NCI-H69 (cell line): ENCODE results near the gene R3HDML.
"Not testable (repeated sequence)": the region's sequence is repeated elsewhere in the genome, so short reads cannot be mapped to it uniquely, and the experiment has no call there.

Source experiments
- DNase-seq: peaks from one replicate; lab custom pipeline; 2025; lab: John Stamatoyannopoulos, UW

Gene R3HDML

GRCh38 chr20:44328428-44328827, 8.4 kb upstream of the R3HDML start:
- DNase-seq = no peak

GRCh38 chr20:44331201-44331600, 5.6 kb upstream of the R3HDML start:
- no peak for DNase-seq

- no peak for DNase-seq
These were observed 2.5 kb upstream of the R3HDML start for GRCh38 chr20:44334306-44334705.

GRCh38 chr20:44334709-44335108, 2.1 kb upstream of the R3HDML start:
- no peak for DNase-seq

GRCh38 chr20:44335675-44336074, 1.2 kb upstream of the R3HDML start:
- DNase-seq = no peak

DNA sequence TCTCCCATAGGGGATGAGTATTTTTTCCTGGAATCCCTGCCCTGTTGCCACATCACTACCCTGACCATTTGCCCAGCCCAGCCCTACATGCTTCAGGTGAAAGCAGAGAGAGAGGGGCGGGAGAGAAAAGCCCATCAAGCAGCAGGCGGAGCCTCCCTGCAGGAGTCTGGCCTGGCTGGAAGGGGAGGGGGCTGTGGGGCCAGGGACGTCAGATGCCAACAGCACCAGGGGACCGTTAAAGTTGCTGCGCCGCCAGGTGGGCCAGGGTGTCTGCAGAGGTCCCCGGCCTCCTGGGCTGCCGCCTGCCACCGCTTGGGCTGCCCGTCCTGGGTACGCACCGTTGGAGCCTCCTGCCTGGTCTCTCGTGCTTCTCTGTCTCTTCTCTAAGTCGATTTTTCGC, 757 bp upstream of the R3HDML start:
- peak; percentile 48 for DNase-seq

DNA sequence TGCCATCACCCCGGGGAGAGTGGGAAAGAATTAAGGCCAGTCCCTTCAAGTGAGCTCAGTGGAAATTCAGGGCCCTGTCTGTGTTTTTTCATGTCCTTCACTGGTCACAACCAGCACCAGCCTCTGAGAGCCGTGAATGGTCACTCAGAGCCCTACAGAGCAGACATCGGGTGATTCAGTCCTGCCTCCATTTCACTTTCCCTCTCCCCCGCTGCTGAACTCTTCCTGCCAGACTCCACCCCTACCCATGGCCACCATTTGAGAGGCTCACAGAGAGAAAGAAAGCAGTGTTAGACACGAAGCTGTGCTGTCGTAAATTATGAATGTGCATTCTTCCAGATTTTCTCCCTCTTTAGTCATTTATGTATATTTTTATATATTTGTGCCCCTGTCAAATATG, 5.4 kb downstream of the R3HDML start:
- peak; percentile 1 for DNase-seq

DNA sequence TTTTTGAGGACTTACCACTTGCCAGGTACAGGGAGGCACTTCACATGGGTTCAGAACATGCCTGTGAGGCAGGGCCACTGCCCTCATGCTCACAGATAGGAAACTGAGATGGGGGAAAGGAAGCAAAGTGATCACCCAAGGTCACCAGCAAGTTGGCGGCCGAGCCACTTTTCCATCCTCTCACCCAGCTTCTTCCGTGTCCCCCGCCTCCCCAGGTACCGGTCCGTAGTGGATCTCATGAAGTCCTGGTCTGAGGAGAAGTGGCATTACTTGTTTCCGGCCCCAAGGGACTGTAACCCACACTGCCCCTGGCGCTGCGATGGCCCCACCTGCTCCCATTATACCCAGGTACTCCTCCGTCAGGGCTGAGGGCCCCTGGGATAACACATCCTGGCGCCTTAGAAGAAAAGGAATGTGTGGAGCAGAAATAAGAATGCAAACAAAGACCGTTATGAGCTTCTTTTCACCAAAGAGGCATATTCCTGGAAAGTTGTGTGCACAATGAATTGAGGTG, 6.4 kb downstream of the R3HDML start:
- DNase-seq = no peak

DNA sequence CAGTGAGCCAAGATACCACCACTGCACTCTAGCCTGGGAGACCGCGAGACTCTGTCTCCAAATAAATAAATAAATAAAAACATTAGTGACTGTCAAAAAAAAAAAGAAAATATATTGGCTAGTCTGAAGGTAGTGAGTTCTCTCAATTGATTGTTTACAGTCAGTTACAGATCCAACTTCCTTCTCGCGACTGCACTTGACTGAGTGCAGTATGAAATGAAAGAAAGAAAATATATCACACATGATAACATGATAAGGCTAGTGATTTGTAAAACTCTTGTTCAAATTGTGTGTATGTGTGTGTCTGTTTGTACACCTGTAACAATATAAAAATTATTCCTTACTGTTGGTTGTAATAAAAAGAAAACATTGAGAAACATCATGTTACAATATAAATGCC, 7.9 kb downstream of the R3HDML start:
- DNase-seq = no peak

DNA sequence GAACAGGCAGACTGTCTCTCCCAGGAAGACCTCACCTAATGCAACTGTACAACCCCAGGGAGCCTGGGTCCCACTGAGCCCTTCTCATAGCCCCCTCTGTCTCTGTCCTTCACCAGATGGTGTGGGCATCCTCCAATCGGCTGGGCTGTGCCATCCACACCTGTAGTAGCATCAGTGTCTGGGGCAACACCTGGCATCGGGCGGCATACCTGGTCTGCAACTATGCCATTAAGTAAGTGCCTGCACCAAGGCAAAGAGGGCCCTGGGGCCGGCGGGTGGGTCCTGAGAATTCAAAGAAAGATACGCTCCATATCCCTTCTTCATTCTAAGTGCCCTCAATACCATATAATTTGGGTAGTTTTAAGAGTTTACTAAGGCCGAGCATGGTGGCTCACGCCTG, 8.3 kb downstream of the R3HDML start:
- peak; percentile 45 for DNase-seq

DNA sequence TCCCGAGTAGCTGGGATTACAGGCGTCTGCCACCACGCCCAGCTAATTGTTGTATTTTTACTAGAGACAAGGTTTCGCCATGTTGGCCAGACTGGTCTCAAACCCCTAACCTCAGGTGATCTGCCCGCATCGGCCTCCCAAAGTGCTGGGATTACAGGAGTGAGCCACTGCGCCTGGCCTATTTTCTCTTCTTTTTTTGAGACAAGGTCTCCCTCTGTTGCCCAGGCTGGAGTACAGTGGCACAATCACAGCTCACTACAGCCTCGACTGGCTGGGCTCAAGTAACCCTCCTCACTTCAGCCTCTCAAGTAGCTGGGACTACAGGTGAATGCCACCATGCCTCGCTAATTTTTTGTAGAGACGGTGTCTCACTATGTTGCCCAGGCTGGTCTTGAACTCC, 9.1 kb downstream of the R3HDML start:
- DNase-seq = not testable (repeated sequence)

GRCh38 chr20:44348168-44348659, 11.4 kb downstream of the R3HDML start:
- no peak for DNase-seq

- no peak for DNase-seq
These were observed 12.5 kb downstream of the R3HDML start for GRCh38 chr20:44349349-44349748.

DNA sequence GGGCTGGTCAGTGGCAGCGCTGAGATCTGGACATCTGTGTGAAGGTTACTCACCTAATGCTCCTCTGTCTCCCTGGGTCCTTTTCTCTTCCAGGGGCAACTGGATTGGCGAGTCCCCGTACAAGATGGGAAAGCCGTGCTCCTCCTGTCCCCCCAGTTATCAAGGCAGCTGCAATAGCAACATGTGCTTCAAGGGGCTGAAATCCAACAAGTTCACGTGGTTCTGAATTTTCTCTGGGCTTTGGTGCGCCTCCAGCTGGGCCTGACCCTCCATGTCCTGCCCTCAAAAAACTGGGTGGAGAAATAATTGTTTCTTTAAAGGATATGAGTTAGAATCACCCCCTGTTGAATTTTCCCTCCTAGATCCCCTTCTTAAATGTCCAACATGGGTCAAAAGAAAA, 13.7 kb downstream of the R3HDML start:
- DNase-seq = no peak

DNA sequence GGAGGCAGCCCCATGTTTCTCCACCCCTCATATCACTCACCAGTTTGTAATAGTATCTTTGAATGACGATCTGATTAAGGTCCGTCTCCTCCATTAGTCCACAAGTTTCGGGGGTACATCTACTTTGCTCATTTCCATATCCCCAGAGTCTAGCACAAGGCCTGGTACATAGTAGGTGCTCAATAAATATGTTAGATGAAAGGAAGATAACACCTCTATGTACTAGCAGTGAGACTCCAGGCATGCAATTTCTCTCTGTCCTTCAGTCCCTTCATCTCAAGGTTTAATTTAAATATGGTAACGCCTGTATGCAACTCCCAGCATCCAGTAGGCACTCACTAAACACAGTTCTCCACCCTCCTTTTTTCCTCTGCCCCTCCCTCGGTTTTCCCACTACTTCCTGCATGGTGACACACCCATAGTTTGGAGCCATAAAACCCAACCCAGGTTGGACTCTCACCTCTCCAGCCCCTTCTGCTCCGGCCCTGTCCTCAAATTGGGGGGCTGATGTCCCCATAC, 18.2 kb downstream of the R3HDML start:
- DNase-seq = no peak

DNA sequence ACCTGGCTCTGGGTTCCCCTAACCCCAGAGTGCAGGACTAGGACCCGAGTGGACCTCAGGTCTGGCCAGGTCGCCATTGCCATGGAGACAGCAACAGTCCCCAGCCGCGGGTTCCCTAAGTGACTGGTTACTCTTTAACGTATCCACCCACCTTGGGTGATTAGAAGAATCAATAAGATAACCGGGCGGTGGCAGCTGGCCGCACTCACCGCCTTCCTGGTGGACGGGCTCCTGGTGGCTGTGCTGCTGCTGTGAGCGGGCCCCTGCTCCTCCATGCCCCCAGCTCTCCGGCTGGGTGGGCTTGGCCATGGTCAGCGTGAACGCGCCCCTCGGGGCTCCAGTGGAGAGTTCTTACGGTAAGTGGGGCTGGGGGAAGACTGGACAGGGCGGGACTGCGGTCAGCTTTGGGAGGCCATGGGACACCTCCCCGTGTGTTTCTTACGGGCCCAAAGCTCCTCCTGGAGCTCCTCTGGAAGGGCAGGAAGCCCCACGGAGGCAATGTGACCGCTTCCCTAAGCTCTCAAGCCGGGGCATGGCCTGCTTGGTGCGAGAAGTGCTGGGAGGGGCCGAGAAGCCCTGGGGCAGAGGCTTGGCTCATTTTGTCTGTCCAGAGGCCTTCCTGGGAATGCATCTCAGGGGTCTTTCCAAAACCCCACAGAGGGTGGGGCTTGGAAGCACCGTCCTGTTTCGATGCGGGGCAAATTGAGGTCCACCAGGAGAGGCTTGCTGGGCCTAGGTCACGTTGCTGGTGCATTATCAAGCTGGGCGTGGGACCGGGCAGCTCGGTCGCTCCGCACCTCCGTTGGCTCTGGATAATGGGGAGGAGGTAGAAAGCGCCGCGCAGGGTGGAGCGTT, 18.9 kb downstream of the R3HDML start, which contains the start of gene HNF4A:
HNF4A (plus strand) TSS at position 202 of the 855 bp plus-strand sequence; CDS start at position 308, 106 bp downstream.
- DNase-seq = no peak

DNA sequence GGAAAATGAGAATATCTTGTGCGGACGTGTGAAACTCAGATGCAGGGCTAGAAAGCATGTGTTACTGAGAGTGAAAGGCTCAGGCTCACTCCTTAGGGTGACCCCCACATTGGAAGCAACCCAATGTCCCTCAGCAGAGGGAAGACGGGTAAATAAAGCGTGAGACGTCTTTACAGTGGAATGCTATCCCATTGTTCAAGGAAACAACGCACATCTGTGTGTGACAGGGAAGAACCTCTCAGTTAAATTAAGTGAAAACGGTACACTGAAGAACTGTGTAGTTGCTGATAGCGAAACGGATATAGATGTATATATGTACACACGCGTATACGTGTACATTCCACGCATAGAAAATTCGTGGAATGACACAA, 19.5 kb downstream of the R3HDML start:
- no peak for DNase-seq

DNA sequence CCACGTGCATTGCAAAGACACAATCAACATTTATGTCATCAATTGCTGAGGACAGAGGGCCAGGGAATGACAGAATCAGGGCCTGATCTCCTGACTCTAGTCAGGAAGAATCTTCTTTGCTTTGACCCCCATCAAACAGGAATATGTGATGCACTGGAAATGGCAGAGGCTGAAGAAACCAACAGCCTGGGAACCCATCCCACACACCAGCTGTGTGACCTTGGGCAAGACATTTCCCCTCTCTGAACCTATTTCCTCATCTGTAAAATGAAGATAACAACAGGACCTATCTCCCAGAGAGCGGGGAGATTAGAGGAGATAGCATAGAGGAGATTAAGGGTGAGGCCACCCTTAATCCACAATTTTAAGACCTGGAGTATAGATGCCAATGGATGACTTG, 20.2 kb downstream of the R3HDML start:
- no peak for DNase-seq

DNA sequence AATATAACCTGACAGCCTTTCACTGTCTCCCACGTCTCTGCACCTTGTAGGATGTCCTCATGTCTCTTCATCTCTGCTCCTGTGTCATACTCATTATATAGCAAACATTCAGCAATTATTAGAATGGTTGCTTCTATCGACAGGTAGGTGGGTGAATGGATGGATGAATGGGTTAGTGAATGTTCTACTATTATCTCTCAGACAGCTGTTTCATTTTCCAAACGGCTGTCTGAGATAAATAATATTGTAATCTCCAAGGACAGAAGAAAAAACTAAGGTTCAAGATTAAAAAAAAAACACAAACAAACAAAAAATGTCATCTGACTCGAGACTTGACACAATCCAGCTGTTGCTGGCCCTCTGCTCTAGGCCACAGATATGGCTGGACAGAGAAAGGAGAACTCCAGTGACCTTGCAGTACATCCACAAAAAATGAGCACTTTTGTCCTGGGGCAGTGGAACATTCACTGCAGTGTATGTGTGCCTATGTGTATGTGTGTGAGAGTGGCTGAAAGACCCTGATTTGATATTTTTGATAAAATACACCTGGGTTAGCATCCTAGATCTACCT, 20.8 kb downstream of the R3HDML start:
- DNase-seq = no peak

DNA sequence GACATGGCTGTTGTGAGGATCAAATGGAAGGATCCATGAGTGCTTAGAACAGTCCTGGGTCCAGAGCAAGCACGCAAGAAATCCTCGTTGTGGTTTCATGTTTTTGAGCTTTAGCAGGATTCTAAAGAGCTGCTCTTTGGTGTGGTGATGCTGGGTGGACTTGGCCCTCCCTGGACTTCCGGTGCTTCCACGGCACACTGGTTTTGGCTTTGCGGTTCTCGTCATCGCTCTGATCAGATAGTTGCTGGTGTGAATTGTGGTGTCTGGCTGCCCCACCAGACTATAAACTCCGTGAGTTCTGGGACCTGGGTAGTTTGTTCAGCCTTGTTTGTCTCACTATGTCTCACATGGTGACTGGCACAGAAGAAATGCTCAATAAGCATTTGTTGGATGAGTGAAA, 21.9 kb downstream of the R3HDML start:
- DNase-seq = no peak

DNA sequence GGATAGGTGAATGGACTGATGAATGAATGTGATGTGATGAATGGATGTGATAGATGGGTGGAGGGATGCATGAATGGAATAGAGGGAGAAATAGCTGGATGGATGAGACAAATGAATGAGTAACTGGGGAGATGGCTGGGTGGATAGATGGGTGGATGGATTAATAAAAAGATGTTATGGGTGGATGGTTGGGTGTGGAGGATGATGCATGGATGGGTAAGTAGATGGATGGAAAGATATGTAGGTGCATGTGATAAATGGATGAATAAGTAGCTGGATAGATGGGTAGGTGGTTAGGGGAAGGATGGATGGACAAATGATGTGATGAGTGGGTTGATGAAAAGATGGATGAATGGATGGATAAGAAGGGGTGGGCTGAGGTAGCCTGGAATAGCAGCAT, 23.4 kb downstream of the R3HDML start:
- DNase-seq = no peak

DNA sequence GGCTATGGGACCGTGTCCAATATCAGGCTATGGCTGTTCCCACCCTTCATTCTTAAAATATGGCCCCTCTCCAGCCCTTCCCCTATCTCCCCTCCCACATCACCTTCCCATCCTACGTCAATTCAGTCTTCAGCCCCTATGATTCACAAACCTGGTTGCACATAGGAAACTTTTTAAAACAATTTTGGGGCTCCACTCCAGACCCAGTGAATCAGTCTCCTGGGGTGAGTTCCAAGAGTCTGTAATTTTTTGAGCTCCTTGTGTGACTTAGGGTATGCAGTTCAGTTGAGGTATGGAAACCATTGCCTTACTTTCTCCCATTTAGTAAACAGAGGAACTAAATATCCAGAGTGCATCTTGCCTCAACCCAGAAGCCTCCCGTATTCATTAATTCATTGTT, 24.2 kb downstream of the R3HDML start:
- DNase-seq = no peak

GRCh38 chr20:44362466-44362940, 25.7 kb downstream of the R3HDML start:
- no peak for DNase-seq
